ENCODE results near the gene LDAF1.
"Not testable (repeated sequence)": the region's sequence is repeated elsewhere in the genome, so short reads cannot be mapped to it uniquely, and the experiment has no call there.

LDAF1 gene

GRCh38 chr16:21158208-21159110 is at the start of gene LDAF1:
LDAF1 (plus strand) TSS chr16:21158674; CDS start chr16:21161183, 2,509 bp downstream.
- DNase-seq: peak; percentile 7

GRCh38 chr16:21115551-21115950 is 42.9 kb upstream of the LDAF1 start:
- not testable (repeated sequence) for DNase-seq

DNA sequence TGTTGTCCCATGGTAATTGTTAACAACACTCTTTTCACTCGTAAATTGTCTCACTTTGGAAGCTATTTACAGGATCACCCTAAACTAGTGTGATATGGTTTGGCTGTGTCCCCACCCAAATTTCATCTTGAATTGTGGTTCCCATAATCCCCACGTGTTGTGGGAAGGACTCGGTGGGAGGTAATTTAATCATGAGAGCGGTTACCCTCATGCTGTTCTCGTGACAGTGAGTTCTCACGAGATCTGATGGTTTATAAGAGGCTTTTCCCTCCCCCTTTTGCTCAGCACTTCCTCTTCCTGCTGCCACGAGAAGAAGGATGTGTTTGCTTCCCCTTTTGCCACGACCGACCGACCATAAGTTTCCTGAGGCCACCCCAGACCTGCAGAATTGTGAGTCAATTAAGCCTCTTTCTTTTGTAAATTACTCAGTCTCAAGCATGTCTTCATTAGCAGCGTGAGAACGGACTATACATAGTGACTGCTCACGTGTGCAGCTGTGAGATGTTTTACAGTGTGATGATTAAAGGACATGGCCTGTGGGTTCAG is 42.3 kb upstream of the LDAF1 start:
- no peak for DNase-seq

GRCh38 chr16:21117567-21117966 is 40.9 kb upstream of the LDAF1 start:
- DNase-seq: no peak

DNA sequence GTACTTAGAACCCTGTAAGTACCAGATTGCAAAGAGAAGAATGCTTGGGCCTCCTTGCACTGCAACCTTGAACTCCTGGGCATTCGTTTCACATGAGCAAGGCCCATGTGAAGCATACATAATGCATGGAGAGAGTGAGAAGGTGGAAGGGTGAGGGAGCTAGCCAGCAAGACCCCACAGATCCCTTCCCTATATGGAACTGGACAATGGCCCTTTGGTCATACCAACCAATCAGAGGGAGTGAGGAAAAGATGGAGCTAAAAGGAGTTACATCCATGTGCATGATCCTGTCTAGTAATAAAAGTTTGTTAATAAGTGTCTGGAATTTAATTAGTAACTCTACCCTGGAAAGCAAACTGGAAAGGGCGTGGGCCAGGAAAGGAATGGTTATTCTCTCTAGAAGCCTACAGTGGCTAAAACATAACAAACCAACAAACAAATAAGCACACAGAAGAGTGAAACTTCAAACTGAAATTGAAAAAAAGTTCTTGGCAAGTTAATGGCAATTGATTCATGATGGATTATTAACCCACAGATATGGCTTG is 37.4 kb upstream of the LDAF1 start:
- no peak for DNase-seq

DNA sequence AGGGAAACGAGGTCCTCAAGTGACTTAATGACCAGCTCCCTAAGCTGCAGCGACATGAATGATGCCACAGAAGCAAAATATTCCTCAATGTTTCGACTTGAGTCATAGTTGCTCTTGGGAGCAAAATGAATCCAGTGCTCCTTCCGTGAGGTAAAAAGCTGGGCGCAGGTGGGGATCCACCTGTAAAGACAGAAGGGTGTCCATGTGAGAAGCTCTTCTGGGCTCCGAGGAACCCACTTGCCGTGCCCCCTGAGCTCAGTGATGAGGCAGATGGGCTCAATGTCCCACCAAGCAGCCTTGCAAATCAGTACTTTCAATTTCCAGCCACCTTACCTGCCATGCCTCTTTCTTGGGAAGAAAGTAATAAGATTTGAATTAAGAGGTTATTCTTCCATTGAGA is 33.3 kb upstream of the LDAF1 start:
- no peak for DNase-seq

DNA sequence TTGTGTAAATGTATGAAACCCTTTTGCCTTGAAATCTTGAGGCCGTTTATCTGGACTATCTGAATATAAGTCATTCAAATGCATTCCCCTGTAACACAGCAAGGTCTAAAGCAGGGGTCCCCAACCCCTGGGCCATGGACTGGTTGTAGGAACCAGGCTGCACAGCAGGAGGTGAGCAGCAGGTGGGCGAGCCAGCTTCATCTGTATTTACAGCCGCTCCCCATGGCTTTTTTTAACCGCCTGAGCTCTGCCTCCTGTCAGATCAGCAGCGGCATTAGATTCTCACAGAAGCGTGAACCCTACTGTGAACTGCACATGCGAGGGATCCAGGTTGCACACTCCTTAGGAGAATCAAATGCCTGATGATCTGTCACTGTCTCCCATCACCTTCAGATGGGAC is 32.0 kb upstream of the LDAF1 start:
- DNase-seq: no peak

DNA sequence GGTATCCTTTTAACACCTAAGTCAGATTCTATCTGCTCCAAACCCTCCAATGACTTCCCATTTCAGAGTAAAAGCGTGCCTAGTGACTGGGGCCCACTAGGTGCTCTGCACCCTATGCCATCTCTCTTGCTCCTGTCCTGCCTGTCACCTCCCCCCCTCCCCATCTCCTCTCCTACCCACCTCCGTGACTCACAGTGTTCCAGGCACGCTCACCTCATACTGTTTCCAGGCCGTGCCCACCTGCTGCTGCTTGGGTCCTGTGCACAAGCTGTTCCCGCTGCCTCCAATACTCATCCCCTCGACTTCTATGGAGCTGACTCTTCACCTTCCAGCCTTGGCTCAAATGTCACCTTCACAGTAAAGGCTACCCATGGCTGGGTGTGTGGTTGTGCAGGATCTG is 29.5 kb upstream of the LDAF1 start:
- DNase-seq: no peak

DNA sequence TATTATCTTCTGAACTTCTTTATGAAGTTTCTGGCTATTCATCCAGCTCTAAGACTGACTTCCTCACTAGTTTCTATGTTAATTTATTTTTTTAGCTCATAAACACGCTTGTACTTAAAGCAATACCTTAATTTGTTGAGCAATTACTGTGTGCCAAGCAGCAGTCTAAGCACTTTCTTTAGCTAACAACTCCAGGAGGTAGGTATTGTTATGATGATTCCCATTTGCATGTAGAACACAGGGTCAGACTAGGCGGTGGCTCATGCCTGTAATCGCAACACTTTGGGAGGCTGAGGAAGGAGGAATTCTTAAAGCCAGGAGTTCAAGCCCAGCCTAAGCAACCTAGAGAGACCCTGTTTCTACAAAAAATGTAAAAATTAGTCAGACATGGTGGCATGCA is 27.7 kb upstream of the LDAF1 start:
- no peak for DNase-seq

DNA sequence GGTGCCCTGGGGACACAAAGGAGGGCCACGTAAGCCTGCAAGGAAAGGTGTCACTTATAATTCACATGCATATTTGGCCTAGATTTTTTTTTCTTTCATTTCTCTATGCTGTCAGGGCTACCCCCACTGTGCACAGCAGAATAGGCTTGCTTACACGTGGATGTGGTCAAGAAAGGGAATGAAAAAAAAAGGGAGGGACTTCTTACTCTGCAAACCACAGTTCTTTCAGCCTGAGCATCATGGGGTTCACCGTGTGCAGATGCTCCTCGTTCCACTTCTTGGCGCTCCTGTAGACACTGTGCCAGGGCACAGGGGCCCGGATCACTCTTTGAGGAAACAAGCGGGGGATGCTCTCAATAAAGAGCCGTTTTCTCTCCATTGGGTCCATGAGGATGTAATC is 24.4 kb upstream of the LDAF1 start:
- DNase-seq: no peak

DNA sequence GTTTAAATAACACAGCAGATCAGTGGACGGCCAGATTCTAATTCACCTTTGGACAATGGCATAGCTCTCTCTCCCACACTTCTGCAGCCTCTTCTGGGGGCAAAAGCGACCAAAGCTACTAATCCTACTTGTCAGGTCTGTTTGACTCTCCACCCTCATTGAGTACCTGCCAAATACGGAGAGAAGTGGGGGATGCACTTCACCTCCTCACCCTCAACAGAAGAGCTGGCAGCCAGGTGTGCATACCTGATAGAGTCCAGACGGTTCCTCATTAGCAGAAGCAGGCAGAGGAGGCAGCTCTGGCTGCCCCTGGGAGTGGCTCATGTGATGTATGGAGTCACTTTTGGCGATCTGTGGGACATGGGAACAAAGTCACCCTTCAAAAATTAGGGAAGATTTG is 12.7 kb upstream of the LDAF1 start:
- peak; percentile 33 for DNase-seq

DNA sequence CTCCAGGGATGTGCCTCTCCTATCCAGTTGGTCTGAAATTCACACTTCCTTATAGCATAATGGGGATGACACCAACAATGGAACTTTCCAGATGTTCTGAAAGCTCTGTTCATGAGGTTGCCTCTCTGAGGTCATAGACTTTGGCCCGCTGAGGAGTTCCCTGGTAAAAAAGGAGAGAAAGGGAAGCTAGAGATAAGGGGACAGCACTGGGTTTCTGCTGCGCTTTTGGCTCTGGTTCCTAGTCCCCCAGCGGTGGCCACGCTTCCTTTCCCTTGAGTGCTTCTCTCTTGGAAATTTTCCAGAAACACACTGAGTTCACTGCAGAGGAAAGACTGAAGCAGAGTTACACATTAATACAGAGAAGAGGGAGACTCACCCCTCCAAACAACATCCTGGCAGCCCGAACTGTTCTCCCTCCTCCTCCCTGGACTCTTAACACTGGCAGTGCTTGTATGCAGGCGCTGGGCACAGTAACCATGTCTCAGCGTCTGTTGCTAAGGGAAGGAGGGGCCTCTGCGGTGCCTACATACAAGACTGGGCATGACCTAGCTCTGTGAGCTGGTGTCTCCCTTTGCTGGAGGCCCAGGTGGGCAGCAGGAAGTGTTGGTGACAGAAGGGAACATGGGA is 8.0 kb upstream of the LDAF1 start, which contains the start of gene DNAH3:
Gene DNAH3, minus strand, starts transcription at position 472 of the 627 bp plus-strand sequence. CDS start 527 bp downstream, outside the sequence.
- peak; percentile 76 for DNase-seq

DNA sequence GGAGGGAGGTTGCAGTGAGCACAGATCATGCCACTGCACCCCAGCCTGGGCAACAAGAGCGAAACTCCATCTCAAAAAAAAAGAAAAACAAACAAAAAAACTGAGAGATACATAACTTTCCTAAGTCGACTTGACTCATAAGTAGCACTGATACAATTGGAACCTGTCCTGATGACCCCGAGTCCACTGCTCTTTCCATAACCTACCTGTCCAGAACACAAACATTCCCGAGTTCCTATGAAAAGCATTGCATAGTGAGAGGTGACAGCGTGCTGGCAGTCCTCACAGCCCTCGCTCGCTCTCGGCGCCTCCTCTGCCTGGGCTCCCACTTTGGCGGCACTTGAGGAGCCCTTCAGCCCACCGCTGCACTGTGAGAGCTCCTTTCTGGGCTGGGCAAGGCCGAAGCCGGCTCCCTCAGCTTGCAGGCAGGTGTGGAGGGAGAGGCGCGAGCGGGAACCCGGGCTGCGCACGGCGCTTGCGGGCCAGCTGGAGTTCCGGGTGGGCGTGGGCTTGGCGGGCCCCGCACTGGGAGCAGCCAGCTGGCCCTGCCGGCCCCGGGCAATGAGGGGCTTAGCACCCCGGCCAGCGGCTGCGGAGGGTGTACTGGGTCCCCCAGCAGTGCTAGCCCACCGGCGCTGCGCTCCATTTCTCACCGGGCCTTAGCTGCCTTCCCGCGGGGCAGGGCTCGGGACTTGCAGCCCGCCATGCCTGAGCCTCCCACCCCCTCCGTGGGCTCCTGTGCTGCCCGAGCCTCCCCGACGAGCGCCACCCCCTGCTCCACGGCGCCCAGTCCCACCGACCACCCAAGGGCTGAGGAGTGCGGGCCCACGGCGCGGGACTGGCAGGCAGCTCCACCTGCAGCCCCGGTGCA is 6.1 kb upstream of the LDAF1 start:
- not testable (repeated sequence) for DNase-seq

DNA sequence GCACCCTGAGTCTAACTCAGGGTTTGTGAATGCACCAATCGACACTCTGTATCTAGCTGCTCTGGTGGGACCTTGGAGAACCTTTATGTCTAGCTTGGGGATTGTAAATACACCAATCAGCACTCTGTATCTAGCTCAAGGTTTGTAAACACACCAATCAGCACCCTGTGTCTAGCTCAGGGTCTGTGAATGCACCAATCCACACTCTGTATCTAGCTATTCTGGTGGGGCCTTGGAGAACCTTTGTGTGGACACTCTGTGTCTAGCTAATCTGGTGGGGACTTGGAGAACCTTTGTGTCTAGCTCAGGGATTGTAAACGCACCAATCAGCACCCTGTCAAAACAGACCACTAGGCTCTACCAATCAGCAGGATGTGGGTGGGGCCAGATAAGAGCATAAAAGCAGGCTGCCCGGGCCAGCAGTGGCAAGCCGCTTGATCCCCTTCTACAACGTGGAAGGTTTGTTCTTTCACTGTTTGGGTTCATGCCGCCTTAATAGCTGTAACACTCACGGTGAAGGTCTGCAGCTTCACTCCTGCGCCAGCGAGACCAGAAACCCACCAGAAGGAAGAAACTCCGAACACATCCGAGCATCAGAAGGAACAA is 5.2 kb upstream of the LDAF1 start:
- DNase-seq: not testable (repeated sequence)

DNA sequence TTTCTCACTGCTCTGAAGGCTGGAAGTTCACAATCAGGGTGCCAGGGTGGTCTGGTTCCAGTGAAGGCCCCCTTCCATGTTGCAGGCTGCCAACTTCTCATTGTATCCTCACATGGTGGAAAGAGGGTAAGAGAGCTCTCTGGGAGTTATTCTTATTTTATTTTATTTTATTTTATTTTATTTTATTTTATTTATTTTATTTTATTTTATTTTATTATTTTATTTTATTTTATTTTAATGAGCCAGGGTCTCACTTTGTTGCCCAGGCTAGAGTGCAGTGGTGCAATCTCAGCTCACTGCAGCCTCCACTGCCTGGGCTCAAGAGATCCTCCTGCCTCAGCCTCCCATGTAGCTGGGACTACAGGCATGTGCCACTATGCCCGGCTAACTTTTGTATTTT is 2.5 kb upstream of the LDAF1 start:
- not testable (repeated sequence) for DNase-seq

- DNase-seq: peak; percentile 39
Measured at GRCh38 chr16:21156767-21157467, 1.6 kb upstream of the LDAF1 start.

DNA sequence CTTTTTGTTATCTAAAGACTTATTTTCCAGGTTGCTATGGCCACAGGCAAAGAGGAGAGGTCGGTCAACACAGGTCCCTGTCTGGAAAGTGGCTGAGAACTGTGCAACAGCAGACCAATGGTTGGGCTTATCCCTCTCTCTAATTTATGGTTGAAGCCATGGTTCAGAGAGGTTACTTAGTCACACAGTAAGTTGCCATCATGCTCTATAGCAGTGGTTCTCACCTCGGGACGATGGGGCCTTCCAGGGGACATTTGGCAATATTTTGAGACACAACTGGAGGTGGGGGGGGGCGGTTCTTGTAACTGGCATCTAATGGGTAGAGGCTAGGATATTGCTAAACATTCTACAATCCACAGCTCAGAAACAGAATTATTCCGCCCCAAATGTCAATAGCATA is 842 bp upstream of the LDAF1 start:
- DNase-seq: no peak

- DNase-seq: no peak
Measured at GRCh38 chr16:21159281-21159951, 942 bp downstream of the LDAF1 start.

DNA sequence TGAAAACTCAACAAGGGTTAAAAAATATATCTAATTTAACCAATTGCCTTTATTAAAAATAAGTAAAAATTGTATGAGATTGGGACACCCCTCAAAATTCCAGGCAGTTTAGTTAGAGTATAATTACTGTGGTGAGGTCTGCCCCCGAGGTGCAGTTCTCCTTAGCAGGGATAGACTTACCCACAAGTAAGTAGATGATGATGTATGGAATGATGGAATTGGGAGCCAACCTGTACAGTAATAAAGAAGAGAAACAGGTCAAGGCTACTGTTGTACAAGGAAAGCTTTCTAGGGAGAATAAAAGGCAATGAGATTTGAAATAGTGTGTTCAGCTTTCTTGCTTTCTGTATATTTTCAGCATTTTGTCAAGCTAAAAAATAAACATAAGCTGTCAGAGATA is 1.8 kb downstream of the LDAF1 start:
- no peak for DNase-seq

DNA sequence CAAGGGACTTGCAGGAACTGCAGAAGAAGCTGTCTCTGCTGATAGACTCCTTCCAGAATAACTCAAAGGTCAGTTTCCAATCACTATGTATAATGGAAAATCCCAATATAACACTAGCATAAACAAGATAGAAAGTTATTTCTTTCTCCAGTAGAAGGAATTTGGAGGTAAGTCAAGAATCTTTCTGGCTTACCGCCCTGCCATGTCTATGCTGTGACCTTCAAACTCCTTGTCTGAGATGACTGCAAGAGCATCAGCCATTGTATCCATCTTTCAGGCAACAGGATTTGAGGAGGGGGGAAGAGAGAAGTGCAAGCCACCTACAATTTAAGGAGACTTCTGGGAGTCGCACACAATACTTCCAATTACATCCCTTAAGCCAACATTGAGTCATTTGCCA is 2.7 kb downstream of the LDAF1 start:
- DNase-seq: no peak

- DNase-seq: peak; percentile 35
Measured at GRCh38 chr16:21162661-21163151, 4.2 kb downstream of the LDAF1 start.

All from NCI-H1105 (cell line).